Spleen (tissue), 7 donors: ENCODE measurements around the gene LDLRAD4.

ENCODE experiments used
- CTCF ChIP-seq, 11 experiments: fragments of 200-600 bp in 7 of 11; fragments of 450-650 bp in 4 of 11; sonication (generic) in 4 of 11; IDR thresholded peaks in 8 of 11; conservative IDR thresholded peaks in 3 of 11; 1 replicate in 7 of 11; 2 replicates in 4 of 11; pipeline versions ENCODE4 v1.4.0 to v1.8.0; 2016 to 2021; ENCODE audit warnings: antibody characterized with exemption in 11 of 11, inconsistent platforms in 4 of 11, mild to moderate bottlenecking in 1 of 11
- POLR2A ChIP-seq, 3 donors: fragments of 450-650 bp; IDR thresholded peaks; one replicate each; pipeline ENCODE4 v1.5.1; 2017; ENCODE audit warnings: antibody characterized with exemption in 3 of 3, mild to moderate bottlenecking in 1 of 3
- POLR2AphosphoS5 ChIP-seq, 3 donors: sonication (generic); formaldehyde crosslinking; IDR thresholded peaks; one replicate each; pipeline ENCODE4 v1.5.1; 2017; ENCODE audit warnings: antibody characterized with exemption in 3 of 3
- donor health status: DM: no; HTN: no; CAD: no; lungs with moderate emphysema.
- donor health status: DM: no; HTN: no; CAD: no.
- donor health status: DM: no; HTN: no; CAD: no.

- TF ChIP-seq POLR2A (IDR thresholded peaks at IDR 0.05) (no peak), CTCF (IDR thresholded peaks at IDR 0.05 in 8 of 11, conservative IDR thresholded peaks at IDR 0.05 in 3 of 11) (no peak), POLR2AphosphoS5 (IDR thresholded peaks at IDR 0.05) (no peak)
These were observed 112.4 kb downstream of the LDLRAD4 start for GRCh38 chr18:13330996-13331395.
